OCI-LY1 (cell line): ENCODE data around the gene GRK2.

Experiments
- EZH2 ChIP-seq: fragments of 200-600 bp; sonication (generic), shearing (Covaris generic); IDR thresholded peaks from 2 replicates; pipeline ENCODE4 v1.8.0; 2017; ENCODE audit warnings: borderline replicate concordance, mixed run types, mild to moderate bottlenecking, antibody characterized with exemption, low read length, moderate library complexity, mixed read lengths
- TF ChIP-seq, protein P1 (sequence below): fragments of 200-600 bp; sonication (generic), shearing (Covaris generic); IDR thresholded peaks from 2 replicates; pipeline ENCODE4 v1.5.1; 2017; ENCODE audit warnings: mild to moderate bottlenecking, antibody characterized with exemption, low read length, moderate library complexity, mixed read lengths

- TF ChIP-seq, protein P1, sequence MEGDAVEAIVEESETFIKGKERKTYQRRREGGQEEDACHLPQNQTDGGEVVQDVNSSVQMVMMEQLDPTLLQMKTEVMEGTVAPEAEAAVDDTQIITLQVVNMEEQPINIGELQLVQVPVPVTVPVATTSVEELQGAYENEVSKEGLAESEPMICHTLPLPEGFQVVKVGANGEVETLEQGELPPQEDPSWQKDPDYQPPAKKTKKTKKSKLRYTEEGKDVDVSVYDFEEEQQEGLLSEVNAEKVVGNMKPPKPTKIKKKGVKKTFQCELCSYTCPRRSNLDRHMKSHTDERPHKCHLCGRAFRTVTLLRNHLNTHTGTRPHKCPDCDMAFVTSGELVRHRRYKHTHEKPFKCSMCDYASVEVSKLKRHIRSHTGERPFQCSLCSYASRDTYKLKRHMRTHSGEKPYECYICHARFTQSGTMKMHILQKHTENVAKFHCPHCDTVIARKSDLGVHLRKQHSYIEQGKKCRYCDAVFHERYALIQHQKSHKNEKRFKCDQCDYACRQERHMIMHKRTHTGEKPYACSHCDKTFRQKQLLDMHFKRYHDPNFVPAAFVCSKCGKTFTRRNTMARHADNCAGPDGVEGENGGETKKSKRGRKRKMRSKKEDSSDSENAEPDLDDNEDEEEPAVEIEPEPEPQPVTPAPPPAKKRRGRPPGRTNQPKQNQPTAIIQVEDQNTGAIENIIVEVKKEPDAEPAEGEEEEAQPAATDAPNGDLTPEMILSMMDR: no peak
- no peak for TF ChIP-seq EZH2
Observed at GRCh38 chr11:67279589-67280340, 13.5 kb downstream of the GRK2 start.
